HCT116 (cell line): ENCODE results near the gene HYAL2. TPM values are rescaled to one million over a fixed set of nuclear protein-coding genes. Genes with fewer than 3 reads are reported as not detected.

Experiments
- ATAC-seq: fragments of 200-7000 bp; cut with Tn5 transposase; 2 replicates; pipeline ENCODE4 v1.9.1; 2020; ENCODE audit warnings: mild to moderate bottlenecking, moderate library complexity
- BruUV-seq: library from RNA; stranded (reverse); fragments of 400-500 nt; replicated peaks from 2 replicates; lab custom pipeline; 2021; lab: Mats Ljungman, UMichigan
- CTCF ChIA-PET: fragments of 300-600 bp; sonication (Branson Sonifier 250); formaldehyde crosslinking; loops from one replicate; lab custom pipeline; 2021; ENCODE audit warnings: antibody characterized with exemption; lab: Charles Lee
- POLR2A ChIA-PET: fragments of 300-600, 350-600 bp; sonication (Branson Sonifier 250); formaldehyde crosslinking; loops from one replicate; lab custom pipeline; 2021; ENCODE audit warnings: antibody characterized with exemption; lab: Charles Lee
- RAD21 ChIA-PET, 2 experiments: fragments of 300-600 bp; sonication (Branson Sonifier 250); formaldehyde crosslinking; loops; one replicate each; lab custom pipeline; 2023; ENCODE audit warnings: low total read pairs in 2 of 2; ENCODE audit not compliant: uncharacterized antibody in 2 of 2, unreplicated experiment in 2 of 2, low non-redundant PET in 1 of 2; lab: Charles Lee
- DNase-seq: peaks from one replicate; pipeline ENCODE4 v3.0.0-alpha.2; 2010; ENCODE audit warnings: low read depth, low spot score
- H2AFZ ChIP-seq: fragments of 200-600 bp; shearing (Covaris generic), sonication (generic); 2 replicates; pipeline ENCODE4 v1.6.1; 2017; ENCODE audit warnings: low read depth, mixed run types, mixed read lengths, antibody characterized with exemption, low read length; ENCODE audit not compliant: poor library complexity, severe bottlenecking
- H3K27ac ChIP-seq: 2 replicates; pipeline ENCODE4 v1.5.1; 2012; ENCODE audit warnings: low read depth, low read length
- H3K27me3 ChIP-seq: fragments of 200-600 bp; sonication (generic); 2 replicates; pipeline ENCODE4 v1.6.1; 2016; ENCODE audit warnings: mixed run types, low read length, mixed read lengths; ENCODE audit not compliant: insufficient read depth
- H3K36me3 ChIP-seq, 2 experiments: fragments of 200-500 bp in 1 of 2; fragments of 200-600 bp in 1 of 2; sonication (Bioruptor generic) in 1 of 2; sonication (generic) in 1 of 2; 2 replicates each; pipeline versions ENCODE4 v1.5.1 to v1.6.1; 2014 to 2016; ENCODE audit warnings: low read length in 2 of 2, inconsistent platforms in 1 of 2, mixed read lengths in 1 of 2, mixed run types in 1 of 2; ENCODE audit not compliant: insufficient read depth in 2 of 2, control insufficient read depth in 1 of 2
- H3K4me1 ChIP-seq, 2 experiments: fragments of 200-600 bp in 1 of 2; sonication (generic) in 1 of 2; 2 replicates each; pipeline versions ENCODE4 v1.5.1 to v1.6.1; 2012 to 2017; ENCODE audit warnings: low read length in 2 of 2, inconsistent platforms in 1 of 2, mild to moderate bottlenecking in 1 of 2, mixed read lengths in 1 of 2, mixed run types in 1 of 2, moderate library complexity in 1 of 2; ENCODE audit not compliant: insufficient read depth in 2 of 2, control insufficient read depth in 1 of 2
- H3K4me2 ChIP-seq: fragments of 200-600 bp; sonication (generic); 2 replicates; pipeline ENCODE4 v1.6.1; 2017; ENCODE audit warnings: mixed run types, low read length, mixed read lengths
- H3K4me3 ChIP-seq, 2 experiments: fragments of 200-600 bp in 1 of 2; sonication (generic) in 1 of 2; replicated peaks in 1 of 2; 2 replicates each; pipeline ENCODE4 v1.5.1; 2011 to 2016; ENCODE audit warnings: low read length in 2 of 2, control low read depth in 1 of 2, low read depth in 1 of 2, mild to moderate bottlenecking in 1 of 2, mixed read lengths in 1 of 2, mixed run types in 1 of 2
- H3K79me2 ChIP-seq: fragments of 200-600 bp; sonication (generic); 2 replicates; pipeline ENCODE4 v1.6.1; 2017; ENCODE audit warnings: mild to moderate bottlenecking, mixed run types, low read length, moderate library complexity, mixed read lengths; ENCODE audit not compliant: insufficient read depth
- H3K9ac ChIP-seq: fragments of 200-600 bp; sonication (generic); 2 replicates; pipeline ENCODE4 v1.6.1; 2016; ENCODE audit warnings: low read length, mixed read lengths
- H3K9me2 ChIP-seq: fragments of 200-600 bp; sonication (generic), shearing (Covaris generic); 2 replicates; pipeline ENCODE4 v1.6.1; 2017; ENCODE audit warnings: mixed run types, mild to moderate bottlenecking, moderate library complexity; ENCODE audit not compliant: insufficient read depth
- H3K9me3 ChIP-seq, 2 experiments: fragments of 200-500 bp in 1 of 2; fragments of 200-600 bp in 1 of 2; sonication (Bioruptor generic) in 1 of 2; sonication (generic) in 1 of 2; 2 replicates each; pipeline ENCODE4 v1.6.1; 2014 to 2017; ENCODE audit warnings: low read length in 2 of 2, mixed read lengths in 2 of 2, inconsistent platforms in 1 of 2, low read depth in 1 of 2, mild to moderate bottlenecking in 1 of 2, mixed run types in 1 of 2, moderate library complexity in 1 of 2; ENCODE audit not compliant: control insufficient read depth in 1 of 2, insufficient read depth in 1 of 2
- H4K20me1 ChIP-seq: fragments of 200-600 bp; sonication (generic), shearing (Covaris generic); 2 replicates; pipeline ENCODE4 v1.6.1; 2017; ENCODE audit warnings: mixed run types, mild to moderate bottlenecking, moderate library complexity; ENCODE audit not compliant: insufficient read depth
- CBX3 ChIP-seq: IDR thresholded peaks from 2 replicates; pipeline ENCODE4 v1.6.1; 2012; ENCODE audit warnings: low read depth
- CEBPB ChIP-seq: IDR thresholded peaks from 2 replicates; pipeline ENCODE4 v1.6.1; 2012; ENCODE audit warnings: low read depth
- EGR1 ChIP-seq: IDR thresholded peaks from 2 replicates; pipeline ENCODE4 v1.6.1; 2012; ENCODE audit warnings: low read depth
- EZH2 ChIP-seq: fragments of 200-600 bp; sonication (generic); IDR thresholded peaks from 2 replicates; pipeline ENCODE4 v1.6.1; 2017; ENCODE audit warnings: antibody characterized with exemption, mixed run types
- FOSL1 ChIP-seq: IDR thresholded peaks from 2 replicates; pipeline ENCODE4 v1.6.1; 2012; ENCODE audit warnings: low read depth
- JUND ChIP-seq: IDR thresholded peaks from 2 replicates; pipeline ENCODE4 v1.6.1; 2012
- POLR2A ChIP-seq: IDR thresholded peaks from 2 replicates; pipeline ENCODE4 v1.7.0; 2011; ENCODE audit warnings: borderline replicate concordance; ENCODE audit not compliant: insufficient read depth, insufficient read length; ENCODE audit errors: extremely low read depth
- POLR2AphosphoS5 ChIP-seq: IDR thresholded peaks from 2 replicates; pipeline ENCODE4 v1.6.1; 2011; ENCODE audit warnings: mild to moderate bottlenecking, low read depth, low read length, moderate library complexity
- SIN3A ChIP-seq: IDR thresholded peaks from 2 replicates; pipeline ENCODE4 v1.6.1; 2012; ENCODE audit warnings: low read depth
- SRF ChIP-seq: IDR thresholded peaks from 2 replicates; pipeline ENCODE4 v1.6.1; 2012; ENCODE audit warnings: low read depth
- TCF7L2 ChIP-seq: IDR thresholded peaks from 2 replicates; pipeline ENCODE4 v1.7.0; 2011; ENCODE audit warnings: borderline replicate concordance, inconsistent platforms; ENCODE audit not compliant: insufficient read depth, insufficient read length; ENCODE audit errors: extremely low read depth
- YY1 ChIP-seq: IDR thresholded peaks from 2 replicates; pipeline ENCODE4 v1.6.1; 2011; ENCODE audit warnings: low read length, low read depth, moderate library complexity, mild to moderate bottlenecking; ENCODE audit not compliant: insufficient replicate concordance; ENCODE audit errors: extremely low read depth
- ZNF274 ChIP-seq: fragments of 200-500 bp; sonication (Bioruptor generic); IDR thresholded peaks from 2 replicates; pipeline ENCODE4 v1.6.1; 2014; ENCODE audit warnings: mild to moderate bottlenecking, low read depth, low read length, inconsistent platforms
- intact Hi-C: fragments of 100-400 bp; cut with micrococcal nuclease; formaldehyde crosslinking; loops from 2 replicates; pipeline ENCODE4 v1.10.0; 2022
- total RNA-seq: library from RNA; stranded (reverse); gene quantifications from one replicate; pipeline ENCODE4 v1.2.1, GENCODE V29; 2021; ENCODE audit not compliant: unreplicated experiment
- TF ChIP-seq, protein P1 (sequence below): IDR thresholded peaks from 2 replicates; pipeline ENCODE4 v1.6.1; 2012; ENCODE audit warnings: low read depth
- TF ChIP-seq, protein P2 (sequence below): IDR thresholded peaks from 2 replicates; pipeline ENCODE4 v1.6.1; 2012

HYAL2 gene
- total RNA-seq, 1 experiment from 2014 or later = 42.2 TPM

DNA sequence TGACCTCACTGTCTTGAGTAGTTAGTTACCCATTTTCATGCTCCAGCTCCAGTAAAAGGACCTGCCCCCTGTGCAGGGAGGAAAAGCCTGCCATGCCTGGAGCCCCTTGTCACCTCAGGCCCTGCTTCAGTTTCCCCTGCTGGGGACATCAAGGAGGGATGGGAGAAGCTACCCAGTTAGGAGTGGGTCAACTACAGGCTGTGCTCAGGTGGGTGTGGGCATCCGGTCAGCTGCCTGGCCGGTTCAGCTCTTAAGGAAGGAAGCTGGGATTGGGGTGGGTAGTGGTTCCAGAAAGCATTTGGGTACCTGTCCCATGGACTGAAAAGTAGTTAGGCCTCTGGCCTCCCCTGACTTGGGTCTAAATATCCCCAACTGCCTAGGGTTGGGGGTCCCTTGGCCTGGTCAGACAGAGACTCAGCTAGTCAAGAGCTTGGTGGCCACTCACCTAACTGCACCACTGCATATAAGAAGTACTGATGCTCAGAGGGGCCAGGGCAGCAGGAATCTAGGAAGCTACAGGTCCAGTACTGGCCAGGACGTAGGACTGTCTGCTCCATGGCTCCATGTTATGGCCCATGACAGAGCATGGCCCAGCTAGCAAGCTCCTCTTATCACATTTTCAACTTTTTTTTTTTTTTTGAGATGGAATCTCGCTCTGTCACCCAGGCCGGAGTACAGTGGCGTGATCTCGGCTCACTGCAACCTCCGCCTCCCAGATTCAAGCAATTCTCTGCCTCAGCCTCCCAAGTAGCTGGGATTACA is 43.1 kb downstream of the HYAL2 start:
- BruUV-seq = no TSS peak
- ChIA-PET POLR2A (interaction anchor here (0.7 to 1.9 kb wide), 2 partner anchors 15 to 37 kb away, joined by 3 to 4 read pairs; no protein-coding TSS in a partner anchor), RAD21 (interaction anchor here in 1 of 2 experiments (1.2 kb wide), 1 partner anchor 33 kb away, joined by 3 read pairs; no protein-coding TSS in a partner anchor), CTCF (interaction anchor here (0.9 to 1.3 kb wide), 2 partner anchors 45 to 53 kb away, joined by 3 read pairs; no protein-coding TSS in a partner anchor)
- Histone ChIP-seq H3K27ac (no peak overlapping the region), H3K4me1 (peaks cover 2 to 4% of the 10 kb centered on the region in 2 experiments; a peak in 3 of 4 replicates), H3K79me2 (no peaks in the 10 kb centered on the region), H4K20me1 (no peaks in the 10 kb centered on the region), H3K9me2 (no peaks in the 10 kb centered on the region), H3K4me3 (no peak overlapping the region), H3K27me3 (no peaks in the 10 kb centered on the region), H3K9me3 (no peaks in the 10 kb centered on the region), H2AFZ (no peak overlapping the region), H3K36me3 (no peaks in the 10 kb centered on the region), H3K9ac (no peak overlapping the region), H3K4me2 (no peak overlapping the region)
- TF ChIP-seq ZNF274 = no peak
- TF ChIP-seq, protein P1, sequence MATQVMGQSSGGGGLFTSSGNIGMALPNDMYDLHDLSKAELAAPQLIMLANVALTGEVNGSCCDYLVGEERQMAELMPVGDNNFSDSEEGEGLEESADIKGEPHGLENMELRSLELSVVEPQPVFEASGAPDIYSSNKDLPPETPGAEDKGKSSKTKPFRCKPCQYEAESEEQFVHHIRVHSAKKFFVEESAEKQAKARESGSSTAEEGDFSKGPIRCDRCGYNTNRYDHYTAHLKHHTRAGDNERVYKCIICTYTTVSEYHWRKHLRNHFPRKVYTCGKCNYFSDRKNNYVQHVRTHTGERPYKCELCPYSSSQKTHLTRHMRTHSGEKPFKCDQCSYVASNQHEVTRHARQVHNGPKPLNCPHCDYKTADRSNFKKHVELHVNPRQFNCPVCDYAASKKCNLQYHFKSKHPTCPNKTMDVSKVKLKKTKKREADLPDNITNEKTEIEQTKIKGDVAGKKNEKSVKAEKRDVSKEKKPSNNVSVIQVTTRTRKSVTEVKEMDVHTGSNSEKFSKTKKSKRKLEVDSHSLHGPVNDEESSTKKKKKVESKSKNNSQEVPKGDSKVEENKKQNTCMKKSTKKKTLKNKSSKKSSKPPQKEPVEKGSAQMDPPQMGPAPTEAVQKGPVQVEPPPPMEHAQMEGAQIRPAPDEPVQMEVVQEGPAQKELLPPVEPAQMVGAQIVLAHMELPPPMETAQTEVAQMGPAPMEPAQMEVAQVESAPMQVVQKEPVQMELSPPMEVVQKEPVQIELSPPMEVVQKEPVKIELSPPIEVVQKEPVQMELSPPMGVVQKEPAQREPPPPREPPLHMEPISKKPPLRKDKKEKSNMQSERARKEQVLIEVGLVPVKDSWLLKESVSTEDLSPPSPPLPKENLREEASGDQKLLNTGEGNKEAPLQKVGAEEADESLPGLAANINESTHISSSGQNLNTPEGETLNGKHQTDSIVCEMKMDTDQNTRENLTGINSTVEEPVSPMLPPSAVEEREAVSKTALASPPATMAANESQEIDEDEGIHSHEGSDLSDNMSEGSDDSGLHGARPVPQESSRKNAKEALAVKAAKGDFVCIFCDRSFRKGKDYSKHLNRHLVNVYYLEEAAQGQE = no peak
- no peak for TF ChIP-seq JUND
- no peak for TF ChIP-seq POLR2AphosphoS5
- no peak for TF ChIP-seq EGR1
- no peak for TF ChIP-seq SRF
- TF ChIP-seq CEBPB = no peak
- TF ChIP-seq YY1 = no peak
- TF ChIP-seq FOSL1 = no peak
- no peak for TF ChIP-seq POLR2A
- TF ChIP-seq, protein P2, sequence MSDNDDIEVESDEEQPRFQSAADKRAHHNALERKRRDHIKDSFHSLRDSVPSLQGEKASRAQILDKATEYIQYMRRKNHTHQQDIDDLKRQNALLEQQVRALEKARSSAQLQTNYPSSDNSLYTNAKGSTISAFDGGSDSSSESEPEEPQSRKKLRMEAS = no peak
- TF ChIP-seq TCF7L2 = no peak
- no peak for TF ChIP-seq CBX3
- no peak for TF ChIP-seq SIN3A
- no peak for TF ChIP-seq EZH2
- DNase-seq (no peak), ATAC-seq (no peak)
- intact Hi-C loops = no loop called here
